Fibroblast of lung (primary cell): ENCODE data around the gene CDKAL1. TPM values are rescaled to one million over a fixed set of nuclear protein-coding genes. Genes with fewer than 3 reads are reported as not detected.

Source experiments
- DNase-seq, 2 donors: peaks; one replicate each; pipeline versions ENCODE4 v3.0.0 to v3.0.0-alpha.2; 2010; ENCODE audit warnings: low read depth in 2 of 2
- H2AFZ ChIP-seq: 2 replicates; pipeline ENCODE4 v1.5.1; 2012; ENCODE audit warnings: low read length, control low read depth, inconsistent platforms
- H3K27ac ChIP-seq: 2 replicates; pipeline ENCODE4 v1.5.1; 2011; ENCODE audit warnings: low read length, control low read depth; ENCODE audit not compliant: insufficient read depth
- H3K27me3 ChIP-seq: 2 replicates; pipeline ENCODE4 v1.5.1; 2011; ENCODE audit warnings: mild to moderate bottlenecking, low read length; ENCODE audit not compliant: control insufficient read depth, insufficient read depth
- H3K36me3 ChIP-seq: 2 replicates; pipeline ENCODE4 v1.5.1; 2011; ENCODE audit warnings: low read length; ENCODE audit not compliant: control insufficient read depth, insufficient read depth
- H3K4me1 ChIP-seq: 2 replicates; pipeline ENCODE4 v1.5.1; 2011; ENCODE audit warnings: low read length; ENCODE audit not compliant: control insufficient read depth, insufficient read depth; ENCODE audit errors: extremely low read depth
- H3K4me2 ChIP-seq: 2 replicates; pipeline ENCODE4 v1.5.1; 2011; ENCODE audit warnings: low read length, control low read depth; ENCODE audit not compliant: insufficient read depth; ENCODE audit errors: extremely low read depth
- H3K4me3 ChIP-seq, 4 experiments: fragments of 200-600 bp in 1 of 4; sonication (generic) in 1 of 4; replicated peaks in 1 of 4; 2 replicates each; pipeline ENCODE4 v1.5.1; 2011 to 2016; ENCODE audit warnings: low read length in 4 of 4, low read depth in 3 of 4, mild to moderate bottlenecking in 3 of 4, control low read depth in 2 of 4, inconsistent platforms in 1 of 4, mixed read lengths in 1 of 4; ENCODE audit not compliant: insufficient read depth in 1 of 4; ENCODE audit errors: control extremely low read depth in 1 of 4
- H3K79me2 ChIP-seq: 2 replicates; pipeline ENCODE4 v1.5.1; 2012; ENCODE audit warnings: mild to moderate bottlenecking, low read length, inconsistent platforms; ENCODE audit not compliant: control insufficient read depth, insufficient read depth
- H3K9ac ChIP-seq: 2 replicates; pipeline ENCODE4 v1.5.1; 2011; ENCODE audit warnings: mild to moderate bottlenecking, low read length, control low read depth; ENCODE audit not compliant: insufficient read depth
- H3K9me3 ChIP-seq: 2 replicates; pipeline ENCODE4 v1.5.1; 2012; ENCODE audit warnings: low read depth, low read length; ENCODE audit not compliant: control insufficient read depth, insufficient read depth
- H4K20me1 ChIP-seq: 2 replicates; pipeline ENCODE4 v1.5.1; 2011; ENCODE audit warnings: low read length; ENCODE audit not compliant: control insufficient read depth, insufficient read depth; ENCODE audit errors: extremely low read depth
- EZH2 ChIP-seq: IDR thresholded peaks from 2 replicates; pipeline ENCODE4 v1.5.1; 2012; ENCODE audit warnings: low read length, control low read depth, mild to moderate bottlenecking; ENCODE audit errors: missing control alignments
- polyA plus RNA-seq, 2 donors: library from polyadenylated mRNA; depleted of rRNA in 1 of 2; stranded (reverse) in 1 of 2; unstranded in 1 of 2; fragments of >200 nt; gene quantifications; 2 replicates each; pipeline ENCODE4 v1.2.1, GENCODE V29; 2011 to 2012; ENCODE audit warnings: missing spikeins in 1 of 2
- total RNA-seq: library from RNA; depleted of rRNA; stranded (reverse); fragments of >200 nt; gene quantifications from 2 replicates; pipeline ENCODE4 v1.2.1, GENCODE V29; 2014
- TF ChIP-seq, protein P1 (sequence below), 2 donors: IDR thresholded peaks in 1 of 2; conservative IDR thresholded peaks in 1 of 2; 1 replicate in 1 of 2; 2 replicates in 1 of 2; pipeline ENCODE4 v1.5.1; 2011 to 2012; ENCODE audit warnings: low read length in 2 of 2, control low read depth in 1 of 2, inconsistent platforms in 1 of 2, low read depth in 1 of 2, mild to moderate bottlenecking in 1 of 2

Gene CDKAL1
- total and polyA plus RNA-seq, 2 donors (not counting 1 experiment from before 2014, with no cell fraction given): 7.4 to 15.0 TPM

DNA sequence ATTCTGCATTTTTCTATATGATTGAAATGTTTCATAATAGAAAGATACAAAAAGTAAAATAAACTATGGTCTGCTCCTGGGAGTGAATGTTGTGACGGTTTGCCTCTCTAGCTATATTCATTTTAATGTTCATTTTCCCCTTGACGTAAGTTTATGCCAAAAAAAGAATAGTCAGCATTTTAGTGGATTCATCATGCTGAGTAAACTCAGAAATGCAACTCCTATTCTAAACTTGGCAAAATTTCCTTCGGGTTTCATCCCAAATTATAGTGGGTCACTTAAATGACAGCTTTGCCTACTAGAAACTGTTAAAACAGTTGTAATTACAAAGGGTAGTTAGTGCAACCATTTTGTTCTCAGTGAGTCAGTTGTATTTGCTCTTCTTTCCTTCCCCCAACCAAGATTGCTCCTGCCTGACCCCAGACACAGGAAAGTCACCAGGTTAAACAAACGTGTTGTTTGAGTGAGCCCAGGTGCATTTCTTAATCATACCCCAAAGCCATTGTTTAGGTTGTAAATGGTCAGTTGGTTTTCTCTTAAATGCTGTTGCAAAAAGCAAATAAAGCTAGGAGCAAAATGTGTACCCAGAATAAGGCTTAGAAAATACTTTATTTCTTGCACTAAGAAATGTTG lies 577.0 kb downstream of the CDKAL1 start:
- no peak overlapping the region for H2AFZ ChIP-seq
- H3K27ac ChIP-seq: no peak overlapping the region
- H3K4me1 ChIP-seq: peaks cover 9% of the 10 kb centered on the region
- H3K27me3 ChIP-seq: no peaks in the 10 kb centered on the region
- H3K4me3 ChIP-seq: no peak overlapping the region
- H3K79me2 ChIP-seq: no peaks in the 10 kb centered on the region
- DNase-seq: peak; percentile 15 to 67
- peak overlapping the region; percentile 33 for H3K4me2 ChIP-seq
- H3K9me3 ChIP-seq: no peaks in the 10 kb centered on the region
- H4K20me1 ChIP-seq: no peaks in the 10 kb centered on the region
- no peak for TF ChIP-seq EZH2
- TF ChIP-seq, protein P1, sequence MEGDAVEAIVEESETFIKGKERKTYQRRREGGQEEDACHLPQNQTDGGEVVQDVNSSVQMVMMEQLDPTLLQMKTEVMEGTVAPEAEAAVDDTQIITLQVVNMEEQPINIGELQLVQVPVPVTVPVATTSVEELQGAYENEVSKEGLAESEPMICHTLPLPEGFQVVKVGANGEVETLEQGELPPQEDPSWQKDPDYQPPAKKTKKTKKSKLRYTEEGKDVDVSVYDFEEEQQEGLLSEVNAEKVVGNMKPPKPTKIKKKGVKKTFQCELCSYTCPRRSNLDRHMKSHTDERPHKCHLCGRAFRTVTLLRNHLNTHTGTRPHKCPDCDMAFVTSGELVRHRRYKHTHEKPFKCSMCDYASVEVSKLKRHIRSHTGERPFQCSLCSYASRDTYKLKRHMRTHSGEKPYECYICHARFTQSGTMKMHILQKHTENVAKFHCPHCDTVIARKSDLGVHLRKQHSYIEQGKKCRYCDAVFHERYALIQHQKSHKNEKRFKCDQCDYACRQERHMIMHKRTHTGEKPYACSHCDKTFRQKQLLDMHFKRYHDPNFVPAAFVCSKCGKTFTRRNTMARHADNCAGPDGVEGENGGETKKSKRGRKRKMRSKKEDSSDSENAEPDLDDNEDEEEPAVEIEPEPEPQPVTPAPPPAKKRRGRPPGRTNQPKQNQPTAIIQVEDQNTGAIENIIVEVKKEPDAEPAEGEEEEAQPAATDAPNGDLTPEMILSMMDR (conservative IDR thresholded peaks at IDR 0.05 in 1 of 2, IDR thresholded peaks at IDR 0.05 in 1 of 2; ENCODE audit: low read depth in 1 of 2, low read length in 2 of 2): no peak
- no peak overlapping the region for H3K9ac ChIP-seq
- no peaks in the 10 kb centered on the region for H3K36me3 ChIP-seq

DNA sequence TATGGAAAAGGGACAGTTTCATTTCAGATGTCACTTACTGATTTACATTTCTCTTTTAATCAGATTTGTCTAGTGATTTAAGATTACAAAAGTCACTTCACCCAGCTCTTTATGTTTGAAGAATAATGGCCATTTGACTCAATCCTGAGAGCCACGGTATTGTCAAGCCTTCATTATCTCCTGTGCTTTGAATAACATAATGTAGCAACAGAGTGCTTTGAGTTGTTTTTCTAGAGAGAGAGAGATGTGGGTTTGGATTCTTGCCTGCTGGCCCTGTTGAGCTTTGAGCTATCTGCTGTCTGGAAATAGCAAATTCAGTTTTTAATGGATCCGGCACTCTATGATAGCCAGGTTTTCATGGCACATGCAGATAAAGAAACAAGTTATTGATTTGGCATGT lies 580.9 kb downstream of the CDKAL1 start:
- DNase-seq: peak; percentile 54 to 76
- Histone ChIP-seq H3K4me2 (no peak overlapping the region), H3K4me1 (peaks cover 6% of the 10 kb centered on the region), H3K36me3 (no peaks in the 10 kb centered on the region), H4K20me1 (no peaks in the 10 kb centered on the region), H2AFZ (no peak overlapping the region), H3K9me3 (no peaks in the 10 kb centered on the region), H3K79me2 (no peaks in the 10 kb centered on the region), H3K27me3 (no peaks in the 10 kb centered on the region), H3K9ac (no peak overlapping the region), H3K4me3 (no peak overlapping the region), H3K27ac (no peak overlapping the region)
- no peak for TF ChIP-seq EZH2
- TF ChIP-seq, protein P1 (conservative IDR thresholded peaks at IDR 0.05 in 1 of 2, IDR thresholded peaks at IDR 0.05 in 1 of 2; ENCODE audit: low read depth in 1 of 2, low read length in 2 of 2): no peak

DNA sequence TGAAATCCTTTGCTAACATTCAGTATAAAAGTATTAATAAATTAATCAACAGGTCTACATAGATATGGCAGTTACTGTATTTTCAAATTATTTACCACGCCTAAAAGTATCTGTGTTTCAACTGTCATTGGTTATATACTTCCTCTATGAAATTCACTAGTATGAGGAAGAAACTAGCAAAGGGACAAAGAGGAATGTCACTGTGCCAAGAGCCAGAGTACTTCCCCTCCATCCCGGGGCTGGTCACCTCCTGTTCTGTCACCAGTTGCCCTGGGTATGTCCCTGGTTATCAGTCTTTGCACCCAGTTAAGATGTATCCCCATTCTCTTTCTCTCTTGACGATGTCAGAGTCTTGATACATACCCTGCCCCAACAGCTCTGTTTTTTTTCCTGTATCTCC lies 582.5 kb downstream of the CDKAL1 start:
- no peaks in the 10 kb centered on the region for H3K9me3 ChIP-seq
- no peak overlapping the region for H3K4me2 ChIP-seq
- no peak overlapping the region for H3K27ac ChIP-seq
- TF ChIP-seq, protein P1 (conservative IDR thresholded peaks at IDR 0.05 in 1 of 2, IDR thresholded peaks at IDR 0.05 in 1 of 2; ENCODE audit: low read depth in 1 of 2, low read length in 2 of 2): no peak
- TF ChIP-seq EZH2: no peak
- no peaks in the 10 kb centered on the region for H3K4me1 ChIP-seq
- H3K9ac ChIP-seq: no peak overlapping the region
- no peaks in the 10 kb centered on the region for H3K27me3 ChIP-seq
- no peaks in the 10 kb centered on the region for H3K79me2 ChIP-seq
- DNase-seq: no peak
- H3K36me3 ChIP-seq: no peaks in the 10 kb centered on the region
- no peak overlapping the region for H3K4me3 ChIP-seq
- no peaks in the 10 kb centered on the region for H4K20me1 ChIP-seq
- no peak overlapping the region for H2AFZ ChIP-seq
